ENCODE data around the gene CAV2.

- TF ChIP-seq CTCF (IDR thresholded peaks at IDR 0.05): no peak
- no peak for TF ChIP-seq POLR2A (IDR thresholded peaks at IDR 0.05)
These were observed 52.2 kb downstream of the CAV2 start for GRCh38 chr7:116551692-116552091.

Measured in upper lobe of left lung (tissue), 4 donors.